Suppressor macrophage (primary cell): Measurements from ENCODE around the gene MANEAL.

ENCODE experiments used
- DNase-seq, 4 experiments: peaks; one replicate each; pipeline ENCODE4 v3.0.0-alpha.2; 2020 to 2022

MANEAL gene

DNA sequence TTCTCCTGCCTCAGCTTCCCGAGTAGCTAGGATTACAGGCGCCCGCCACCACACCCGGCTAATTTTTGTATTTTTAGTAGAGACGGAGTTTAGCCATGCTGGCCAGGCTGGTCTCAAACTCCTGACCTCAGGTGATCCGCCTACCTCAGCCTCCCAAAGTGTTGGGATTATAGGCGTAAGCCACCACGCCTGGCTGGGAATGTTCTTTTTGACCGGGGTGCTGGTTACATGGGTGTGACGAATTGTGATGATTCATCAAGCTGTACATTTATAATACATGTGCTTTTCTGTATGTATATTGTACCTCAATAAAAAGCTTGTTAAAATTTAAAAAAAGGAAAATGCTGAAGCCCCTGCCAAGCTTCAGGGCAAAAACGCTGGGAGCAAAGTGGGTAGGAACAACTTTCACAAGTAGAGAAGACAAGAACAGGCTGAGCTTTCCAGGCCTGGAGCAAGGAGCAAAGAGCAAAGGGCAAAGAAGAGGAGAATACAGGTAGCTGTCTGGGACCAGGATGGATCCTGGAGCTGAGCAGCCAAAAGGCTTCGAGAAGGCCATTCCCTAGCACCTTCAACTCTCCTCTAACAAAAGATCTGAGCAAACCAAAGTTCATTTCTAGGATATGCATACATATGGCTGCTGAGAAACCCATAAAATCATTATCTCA, 34.9 kb downstream of the MANEAL start:
- no peak for DNase-seq

DNA sequence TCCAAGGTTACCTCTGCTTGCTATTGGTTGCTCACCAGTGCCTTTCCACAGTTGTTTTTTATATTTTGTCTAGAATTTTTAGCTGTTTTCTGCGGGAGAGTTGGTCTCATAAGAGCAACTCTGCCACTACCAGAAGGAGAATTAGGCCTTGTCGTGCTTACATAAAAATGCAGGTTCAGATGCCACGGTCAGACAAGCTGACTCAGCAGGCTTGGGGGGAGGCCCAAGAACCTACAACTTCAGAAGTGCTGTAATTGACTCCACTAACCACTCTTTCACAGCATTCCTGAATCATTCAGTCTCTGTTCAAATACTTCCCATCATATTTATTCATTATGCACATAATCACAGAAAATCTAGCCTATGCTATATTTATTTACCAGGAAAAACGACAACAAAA, 37.5 kb downstream of the MANEAL start:
- no peak for DNase-seq

DNA sequence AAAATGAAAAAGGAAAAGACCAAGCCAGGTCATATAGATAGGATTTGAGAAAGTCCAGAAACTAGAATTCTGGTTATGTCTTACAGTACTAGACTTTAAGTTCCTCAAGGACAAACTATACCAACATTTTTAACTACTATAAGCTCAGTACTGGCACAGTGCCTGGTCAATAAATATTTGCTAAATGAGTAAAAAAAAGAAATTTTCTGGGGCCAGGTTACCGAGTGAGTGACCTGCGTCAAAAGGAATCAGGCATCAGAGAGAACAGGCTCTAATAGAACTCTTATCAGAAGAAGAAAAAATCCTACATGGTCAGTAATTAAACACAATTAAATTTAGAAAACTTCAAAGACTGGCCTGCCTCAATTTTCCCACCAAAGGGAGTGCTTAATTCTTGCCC, 38.2 kb downstream of the MANEAL start:
- no peak for DNase-seq

DNA sequence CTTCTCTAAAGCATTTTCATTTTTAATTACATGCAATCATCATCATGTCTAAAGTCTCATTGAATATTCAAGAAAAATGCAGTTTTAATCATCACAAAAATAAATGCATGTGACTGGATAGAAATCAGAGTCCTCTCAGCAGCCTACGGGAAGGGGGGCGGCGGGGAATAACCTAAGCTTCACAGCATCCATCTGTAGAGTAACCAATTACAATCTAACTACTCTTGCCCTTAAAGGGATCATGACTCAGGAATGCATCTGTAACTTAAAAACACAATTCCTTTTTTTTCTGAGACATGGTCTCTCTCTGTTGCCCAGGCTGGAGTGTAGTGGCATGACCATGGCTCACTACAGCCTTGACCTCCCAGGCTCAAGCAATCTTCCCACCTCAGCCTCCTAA, 43.1 kb downstream of the MANEAL start:
- no peak for DNase-seq

DNA sequence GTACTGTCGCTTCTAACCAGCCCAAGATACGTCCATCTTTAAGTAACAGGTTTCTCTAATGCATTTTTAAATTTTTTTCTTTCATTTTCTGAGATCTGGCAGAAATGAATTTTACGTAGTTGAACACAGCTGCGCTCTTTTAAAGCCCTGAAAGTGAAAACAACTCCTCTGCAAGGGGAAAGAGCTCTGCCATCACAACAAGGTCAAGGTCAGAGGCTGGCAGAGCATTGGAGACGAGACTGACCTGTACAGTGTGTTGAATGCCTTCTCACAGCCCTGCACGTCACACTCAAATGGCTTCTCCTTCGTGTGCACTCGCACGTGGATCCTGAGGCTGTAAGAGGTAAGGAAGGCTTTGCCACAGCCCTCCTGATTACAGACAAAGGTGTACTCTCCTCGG, 46.0 kb downstream of the MANEAL start:
- no peak for DNase-seq

DNA sequence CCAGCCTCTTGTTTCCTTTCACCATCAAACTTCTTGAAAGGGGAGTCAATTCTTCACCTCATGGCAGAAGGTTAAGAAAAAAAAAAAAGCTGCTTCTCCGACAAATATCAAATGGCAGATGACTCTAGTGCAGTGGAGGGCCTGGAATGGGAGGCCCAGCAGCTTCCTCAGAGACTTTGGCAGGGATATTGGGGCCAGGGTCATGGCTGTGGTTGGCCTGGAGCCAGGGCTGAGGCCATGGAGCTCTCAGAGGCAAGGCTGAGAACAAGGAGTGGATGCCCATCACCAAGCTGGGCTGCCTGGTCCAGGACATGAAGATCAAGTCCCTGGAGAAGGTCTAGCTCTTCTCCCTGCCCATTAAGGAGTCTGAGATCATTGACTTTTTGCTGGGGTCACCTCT, 47.1 kb downstream of the MANEAL start:
- DNase-seq, result no peak

DNA sequence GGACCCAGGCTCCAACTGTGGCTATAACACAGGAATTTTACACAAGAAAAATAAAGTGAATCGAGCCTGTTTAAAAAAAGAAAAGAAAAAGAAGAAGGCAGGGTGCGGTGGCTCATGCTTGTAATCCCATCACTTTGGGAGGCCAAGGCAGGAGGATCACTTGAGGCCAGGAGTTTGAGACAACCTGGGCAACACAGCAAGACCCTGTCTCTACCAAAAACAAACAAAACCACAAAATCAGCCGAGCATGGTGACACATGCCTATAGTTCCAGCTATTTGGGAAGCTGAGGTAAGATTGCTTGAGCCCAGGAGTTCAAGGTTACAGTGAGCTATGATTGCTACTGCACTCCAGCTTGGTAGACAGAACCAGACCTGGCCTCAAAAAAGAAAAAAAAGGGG, 48.0 kb downstream of the MANEAL start:
- DNase-seq, result no peak

DNA sequence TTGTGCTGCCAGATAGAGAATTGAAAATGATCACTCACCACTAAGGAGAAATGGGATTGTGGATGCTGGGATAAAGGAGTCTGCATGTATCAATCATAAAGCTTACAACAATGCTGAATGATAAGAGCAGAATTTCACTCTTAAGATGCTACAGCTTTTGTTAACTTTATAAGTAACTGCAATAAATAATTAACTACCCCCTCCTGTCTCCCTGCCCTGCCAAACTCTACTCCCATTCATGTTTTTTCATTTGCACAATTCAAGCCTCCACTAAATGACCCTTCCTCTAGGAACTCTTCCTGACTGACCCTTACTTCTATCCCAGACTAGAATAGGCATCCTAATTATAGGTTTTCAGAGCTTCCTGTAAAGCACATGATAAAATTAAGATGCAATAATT, 50.9 kb downstream of the MANEAL start:
- DNase-seq, result no peak

DNA sequence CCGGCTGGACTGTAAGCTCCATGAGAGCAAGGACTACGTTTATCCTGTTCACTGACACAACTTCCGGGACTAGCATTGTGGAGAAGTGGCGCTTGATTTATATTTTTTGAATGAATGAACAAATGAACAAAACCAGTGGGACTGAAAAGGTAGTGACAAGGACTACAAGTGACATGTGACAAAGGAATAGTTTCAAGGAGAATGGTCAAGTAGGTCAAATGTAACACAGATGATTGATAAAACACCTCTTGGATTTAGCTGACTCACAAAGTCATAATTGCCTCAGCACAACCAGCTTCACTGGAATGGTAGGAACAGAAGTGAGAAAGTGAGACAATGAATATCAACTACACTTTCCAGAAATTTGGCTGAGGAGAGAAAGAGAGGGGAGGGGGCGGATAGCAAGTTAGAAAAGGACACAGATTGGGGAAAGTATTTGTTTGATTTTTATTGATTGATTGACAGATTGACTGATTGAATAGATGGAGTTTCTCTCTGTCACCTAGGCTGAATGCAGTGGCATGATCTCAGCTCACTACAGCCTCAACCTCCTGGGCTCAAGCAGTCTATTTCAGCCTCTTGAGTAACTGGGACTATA, 51.5 kb downstream of the MANEAL start:
- no peak for DNase-seq

DNA sequence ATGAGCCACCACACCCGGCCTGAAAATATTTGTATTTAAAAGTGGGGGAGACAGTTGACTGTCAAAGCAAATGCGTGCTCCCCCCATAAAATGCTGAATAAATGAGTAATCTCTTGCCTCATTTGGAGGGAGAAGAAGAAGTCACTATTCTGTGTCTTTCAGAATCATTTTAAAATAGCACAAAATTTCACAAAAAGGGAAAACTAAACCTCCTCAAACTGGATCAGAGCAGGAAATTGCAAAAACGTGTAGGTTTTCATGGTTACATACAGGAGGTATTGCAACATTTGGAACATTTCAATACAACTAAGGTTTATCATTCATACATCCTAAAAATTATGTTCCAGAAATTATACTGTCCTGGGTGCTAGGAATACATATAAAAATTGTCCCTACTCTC, 52.1 kb downstream of the MANEAL start:
- peak; percentile 42 to 85 (median 65) for DNase-seq

DNA sequence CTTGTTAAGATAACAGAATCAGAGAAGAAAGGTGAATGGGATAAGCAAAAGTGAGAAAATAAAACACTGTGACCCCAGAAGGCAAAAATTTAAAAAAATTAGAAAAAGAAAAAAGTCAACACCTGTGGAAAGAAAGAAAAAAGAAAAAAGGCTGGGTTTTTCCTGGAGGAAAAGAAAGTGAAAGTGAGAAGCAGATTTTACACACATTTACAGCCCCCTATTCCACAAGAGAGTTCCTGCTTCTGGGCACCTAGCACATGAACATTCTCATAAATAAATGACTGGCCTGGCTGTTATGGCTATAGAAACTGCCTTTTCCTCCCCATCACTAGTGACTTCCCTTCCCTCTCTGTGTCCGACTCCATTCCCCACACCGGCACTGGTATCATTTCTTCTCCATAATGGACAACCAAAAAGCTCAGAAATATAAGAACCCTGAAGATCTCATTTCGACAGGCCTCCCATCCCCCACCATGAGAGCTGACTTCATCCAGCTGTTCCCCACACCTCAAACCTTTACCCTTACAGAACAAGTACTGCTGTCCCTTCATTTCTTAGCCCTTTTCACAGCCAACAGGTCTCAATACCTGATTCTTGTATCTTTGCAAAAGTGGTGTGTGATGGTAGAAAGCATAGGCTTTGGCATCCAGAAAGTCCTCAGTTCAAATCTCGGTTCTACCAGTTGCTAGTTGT, 53.1 kb downstream of the MANEAL start:
- peak in 2 of 4 experiments; percentile 11 to 30 for DNase-seq

DNA sequence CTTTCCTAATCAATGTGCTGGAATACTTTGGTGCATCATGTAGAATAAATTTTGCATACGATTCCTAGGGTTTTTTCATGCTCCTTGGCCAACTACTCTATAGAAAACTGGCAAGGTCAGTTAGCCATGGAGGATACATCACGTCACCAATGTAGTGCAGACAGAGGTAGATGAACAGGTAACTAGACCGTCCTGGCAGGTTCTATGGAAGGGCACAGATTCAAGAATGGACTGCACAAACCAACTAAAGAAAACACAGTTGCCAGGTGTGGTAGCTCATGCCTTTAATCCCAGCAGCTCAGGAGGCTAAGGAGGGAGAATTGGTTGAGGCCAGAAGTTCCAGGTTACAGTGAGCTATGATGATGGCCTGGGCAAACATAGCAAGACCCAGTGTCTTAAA, 55.8 kb downstream of the MANEAL start:
- DNase-seq, result no peak

DNA sequence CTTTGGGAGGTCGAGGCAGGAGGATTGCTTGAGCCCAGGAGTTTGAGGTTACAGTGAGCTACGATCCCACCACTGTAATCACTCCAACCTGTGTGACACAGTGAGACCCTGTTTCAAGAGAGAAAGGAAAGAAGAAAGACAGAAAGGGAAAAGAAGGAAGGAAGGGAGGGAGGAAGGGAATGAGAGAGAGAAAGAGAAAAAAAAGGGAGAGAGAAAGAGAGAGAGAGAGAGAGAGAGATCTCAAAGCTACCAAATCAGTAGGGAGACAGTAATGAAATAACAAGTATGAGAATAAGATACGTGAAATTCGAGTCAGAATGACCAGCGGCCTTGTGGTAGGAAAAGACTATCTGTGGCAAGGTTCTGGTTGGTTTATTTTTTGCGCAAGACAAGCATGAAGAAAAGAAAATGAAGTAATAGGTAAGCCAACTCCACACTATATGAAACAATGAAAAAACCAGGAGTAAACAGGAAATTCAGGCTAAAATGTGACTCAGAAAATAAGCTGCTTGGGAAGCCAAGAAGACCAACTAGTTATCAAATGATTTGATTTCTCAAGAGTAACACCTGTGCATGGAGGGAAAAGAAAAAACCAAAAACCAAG, 56.8 kb downstream of the MANEAL start:
- peak; percentile 15 to 58 (median 47) for DNase-seq
